ENCODE results near the gene CYP1B1. TPM values are rescaled to one million over a fixed set of nuclear protein-coding genes. Genes with fewer than 3 reads are reported as not detected.

The CYP1B1 gene
- total RNA-seq, 1 experiment from 2014 or later = 13.5 TPM

- DNase-seq (ENCODE audit: low spot score) = peak; percentile 94
These were observed 919 bp upstream of the CYP1B1 start for GRCh38 chr2:38076710-38077430.

- DNase-seq (ENCODE audit: low spot score) = peak; percentile 94
These were observed 280 bp upstream of the CYP1B1 start for GRCh38 chr2:38076152-38076709.

- no peak for DNase-seq (ENCODE audit: low spot score)
These were observed 1.0 kb downstream of the CYP1B1 start for GRCh38 chr2:38074764-38075506.

- no peak for DNase-seq (ENCODE audit: low spot score)
These were observed 1.7 kb downstream of the CYP1B1 start for GRCh38 chr2:38074058-38074763.

GRCh38 chr2:38073211-38074057, 2.5 kb downstream of the CYP1B1 start:
- no peak for DNase-seq (ENCODE audit: low spot score)

- no peak for DNase-seq (ENCODE audit: low spot score)
These were observed 5.5 kb downstream of the CYP1B1 start for GRCh38 chr2:38070438-38070837.

- DNase-seq (ENCODE audit: low spot score) = no peak
These were observed 7.7 kb downstream of the CYP1B1 start for GRCh38 chr2:38068234-38068633.

GRCh38 chr2:38066421-38067115, 9.4 kb downstream of the CYP1B1 start:
- DNase-seq (ENCODE audit: low spot score) = no peak

GRCh38 chr2:38065502-38066135, 10.3 kb downstream of the CYP1B1 start:
- DNase-seq (ENCODE audit: low spot score) = no peak

- DNase-seq (ENCODE audit: low spot score) = no peak
These were observed 11.0 kb downstream of the CYP1B1 start for GRCh38 chr2:38064801-38065501.

- DNase-seq (ENCODE audit: low spot score) = no peak
These were observed 15.5 kb downstream of the CYP1B1 start for GRCh38 chr2:38060236-38061018.

GRCh38 chr2:38057651-38058410, 18.1 kb downstream of the CYP1B1 start:
- no peak for DNase-seq (ENCODE audit: low spot score)

GRCh38 chr2:38056216-38056615, 19.7 kb downstream of the CYP1B1 start:
- DNase-seq (ENCODE audit: low spot score) = no peak

GRCh38 chr2:38045811-38046210, 30.1 kb downstream of the CYP1B1 start:
- DNase-seq (ENCODE audit: low spot score) = no peak

- no peak for DNase-seq (ENCODE audit: low spot score)
These were observed 36.6 kb downstream of the CYP1B1 start for GRCh38 chr2:38039121-38039910.

- no peak for DNase-seq (ENCODE audit: low spot score)
These were observed 37.3 kb downstream of the CYP1B1 start for GRCh38 chr2:38038682-38039081.
